ENCODE data around the gene RIN3. TPM values are rescaled to one million over a fixed set of nuclear protein-coding genes. Genes with fewer than 3 reads are reported as not detected.

RIN3 gene
- total and polyA plus RNA-seq, 10 of the 15 experiments (the other 5 are each of a cell fraction or from before 2014, with no cell fraction given) = 0.91 to 23.3 (median 6.3) TPM

DNA sequence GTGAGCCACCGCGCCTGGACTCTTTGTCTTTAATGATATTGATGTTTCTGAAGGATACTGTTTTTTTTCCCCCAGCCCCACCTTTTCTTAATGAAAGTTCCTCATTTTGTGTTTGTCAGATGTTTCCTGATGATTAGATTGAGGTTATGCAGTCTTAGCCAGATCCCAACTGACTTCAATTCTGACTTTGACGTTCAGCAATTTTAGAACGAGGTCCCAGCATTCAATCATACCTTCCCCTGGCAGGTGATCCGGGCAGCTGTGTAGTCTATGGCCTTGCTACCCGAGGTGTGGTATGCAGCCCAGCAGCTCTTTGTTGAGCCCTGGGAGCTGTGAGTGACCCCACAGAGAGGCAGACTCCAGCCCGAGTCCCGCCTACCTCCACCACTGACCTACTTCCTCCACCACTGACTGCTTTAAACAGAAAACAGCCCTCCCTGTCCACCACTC, 152.1 kb downstream of the RIN3 start (continued):
- TF ChIP-seq BRCA1 (IDR thresholded peaks at IDR 0.05; ENCODE audit: low read depth, low read length) = no peak
- no peak for TF ChIP-seq ZNF217 (IDR thresholded peaks at IDR 0.05)
- TF ChIP-seq ZBTB4 (CRISPR knock-in tag; IDR thresholded peaks at IDR 0.05) = no peak
- TF ChIP-seq EGR1 (IDR thresholded peaks at IDR 0.05; ENCODE audit: borderline replicate concordance in 1 of 2, low read depth in 2 of 2, low read length in 2 of 2) = no peak

GRCh38 chr14:92666251-92666650, 152.7 kb downstream of the RIN3 start:
- BruUV-seq (replicated peaks) = no TSS peak
- Histone ChIP-seq H3K9ac (ENCODE audit: control insufficient read depth, insufficient read depth, low read length) (no peak overlapping the region; the same call in 1 of the 2 replicates), H3K27me3 (replicated peaks in 1 of 2; ENCODE audit: control insufficient read depth in 2 of 2, insufficient read depth in 2 of 2, low read length in 1 of 2) (no peaks in the 10 kb centered on the region), H2AFZ (ENCODE audit: control insufficient read depth, low read depth, low read length) (no peak overlapping the region), H3K27ac (ENCODE audit: control insufficient read depth, insufficient read depth) (no peak overlapping the region), H3K9me3 (replicated peaks; ENCODE audit: control insufficient read depth, insufficient read depth, low read length) (no peaks in the 10 kb centered on the region; the same call in 2 of the 3 replicates), H3K36me3 (ENCODE audit: control insufficient read depth in 2 of 2, insufficient read depth in 2 of 2, low read length in 1 of 2) (peaks cover 0 to 4% of the 10 kb centered on the region in 2 experiments; a peak in 2 of 4 replicates), H4K20me1 (ENCODE audit: control insufficient read depth, insufficient read depth) (no peaks in the 10 kb centered on the region), H3K79me2 (ENCODE audit: control insufficient read depth, insufficient read depth, low read length) (no peaks in the 10 kb centered on the region), H3K4me3 (no peak overlapping the region), H3K4me2 (ENCODE audit: control insufficient read depth, insufficient read depth) (no peak overlapping the region), H3K4me1 (ENCODE audit: control insufficient read depth, insufficient read depth, low read length) (peaks cover 27% of the 10 kb centered on the region)
- intact Hi-C loops (cut with micrococcal nuclease; ENCODE audit: unreplicated experiment) = no loop called here
- POLR2A ChIA-PET = interaction anchor here (0.7 to 3.3 kb wide), 4 partner anchors 9 to 20 kb away, joined by 3 to 25 read pairs (median 6); no protein-coding TSS in a partner anchor
- DNase-seq (ENCODE audit: low read depth, low spot score) (no peak), FAIRE-seq (no peak), ATAC-seq (no peak)
- over 99% methylated on average over 9 of the region's 9 CpGs for WGBS (ENCODE audit: insufficient coverage, insufficient replicate concordance, low lambda C conversion rate, missing lambda C conversion rate)
- TF ChIP-seq ZSCAN29 (IDR thresholded peaks at IDR 0.05) = no peak
- in situ Hi-C loops (cut with MboI) = no loop called here
- RAD21 ChIA-PET (ENCODE audit: unreplicated experiment) = interaction anchor here (2.5 kb wide), 1 partner anchor 14 kb away, joined by 14 read pairs; no protein-coding TSS in a partner anchor
- SMC1A ChIA-PET (ENCODE audit: uncharacterized antibody, unreplicated experiment) = interaction anchor here (1.0 to 2.6 kb wide), 7 partner anchors 8 to 123 kb away, joined by 3 to 14 read pairs (median 3); no protein-coding TSS in a partner anchor
- CTCF ChIA-PET = interaction anchor here (1.0 to 1.2 kb wide), 2 partner anchors 38 to 128 kb away, joined by 3 read pairs; no protein-coding TSS in a partner anchor
